HEK293 (cell line): Measurements from ENCODE around the gene PPIL4.

ENCODE experiments used
- ELK4 ChIP-seq: IDR thresholded peaks from 2 replicates; pipeline ENCODE4 v1.6.1; 2011; ENCODE audit warnings: mild to moderate bottlenecking, low read depth, low read length, borderline replicate concordance
- HOXC10 ChIP-seq: sonication (generic); formaldehyde crosslinking; IDR thresholded peaks from 2 replicates; pipeline ENCODE4 v1.8.1; 2023; ENCODE audit warnings: mild to moderate bottlenecking, missing genetic modification reagents
- KLF16 ChIP-seq: fragments of 450-650 bp; formaldehyde crosslinking; IDR thresholded peaks from 2 replicates; pipeline ENCODE4 v1.5.1; 2017; ENCODE audit warnings: missing biosample characterization, missing genetic modification characterization
- MZF1 ChIP-seq: fragments of 450-650 bp; formaldehyde crosslinking; IDR thresholded peaks from 2 replicates; pipeline ENCODE4 v1.5.1; 2017; ENCODE audit warnings: missing biosample characterization, missing genetic modification characterization, borderline replicate concordance
- PRDM6 ChIP-seq: fragments of 450-650 bp; formaldehyde crosslinking; IDR thresholded peaks from 2 replicates; pipeline ENCODE4 v1.5.1; 2017; ENCODE audit warnings: missing biosample characterization, missing genetic modification characterization
- SP2 ChIP-seq: fragments of 450-650 bp; formaldehyde crosslinking; IDR thresholded peaks from 2 replicates; pipeline ENCODE4 v1.5.1; 2016; ENCODE audit warnings: missing biosample characterization, missing genetic modification characterization
- SP7 ChIP-seq: fragments of 450-650 bp; formaldehyde crosslinking; IDR thresholded peaks from 2 replicates; pipeline ENCODE4 v1.5.1; 2016; ENCODE audit warnings: missing biosample characterization, missing genetic modification characterization
- TRIM28 ChIP-seq: IDR thresholded peaks from 2 replicates; pipeline ENCODE4 v1.6.1; 2011; ENCODE audit warnings: low read length, control low read depth, borderline replicate concordance
- ZBTB1 ChIP-seq: fragments of 450-650 bp; formaldehyde crosslinking; IDR thresholded peaks from 2 replicates; pipeline ENCODE4 v1.5.1; 2016; ENCODE audit warnings: missing biosample characterization, missing genetic modification characterization
- ZBTB21 ChIP-seq: fragments of 450-650 bp; formaldehyde crosslinking; IDR thresholded peaks from 2 replicates; pipeline ENCODE4 v1.5.1; 2017; ENCODE audit warnings: missing biosample characterization, missing genetic modification characterization
- ZBTB7A ChIP-seq: fragments of 450-650 bp; formaldehyde crosslinking; IDR thresholded peaks from 2 replicates; pipeline ENCODE4 v1.5.1; 2016; ENCODE audit warnings: low read depth, missing biosample characterization, missing genetic modification characterization
- ZBTB8A ChIP-seq: fragments of 450-650 bp; formaldehyde crosslinking; IDR thresholded peaks from 2 replicates; pipeline ENCODE4 v1.5.1; 2016; ENCODE audit warnings: missing biosample characterization, missing genetic modification characterization
- ZNF10 ChIP-seq: fragments of 450-650 bp; formaldehyde crosslinking; IDR thresholded peaks from 2 replicates; pipeline ENCODE4 v1.5.1; 2017; ENCODE audit warnings: missing biosample characterization, missing genetic modification characterization
- ZNF138 ChIP-seq: fragments of 450-650 bp; formaldehyde crosslinking; IDR thresholded peaks from 2 replicates; pipeline ENCODE4 v1.5.1; 2016; ENCODE audit warnings: missing biosample characterization, missing genetic modification characterization, borderline replicate concordance
- ZNF19 ChIP-seq: fragments of 450-650 bp; formaldehyde crosslinking; IDR thresholded peaks from 2 replicates; pipeline ENCODE4; 2016; ENCODE audit warnings: missing biosample characterization, missing genetic modification characterization, low read depth
- ZNF214 ChIP-seq: fragments of 450-650 bp; formaldehyde crosslinking; IDR thresholded peaks from 2 replicates; pipeline ENCODE4 v1.5.1; 2017; ENCODE audit warnings: missing biosample characterization, mild to moderate bottlenecking, missing genetic modification characterization, borderline replicate concordance
- ZNF24 ChIP-seq: fragments of 450-650 bp; formaldehyde crosslinking; IDR thresholded peaks from 2 replicates; pipeline ENCODE4 v1.5.1; 2016; ENCODE audit warnings: missing biosample characterization, missing genetic modification characterization
- ZNF366 ChIP-seq: fragments of 450-650 bp; formaldehyde crosslinking; conservative IDR thresholded peaks from 2 replicates; pipeline ENCODE4 v1.5.1; 2016; ENCODE audit warnings: missing biosample characterization, missing genetic modification characterization
- ZNF561 ChIP-seq: fragments of 450-650 bp; IDR thresholded peaks from 2 replicates; pipeline ENCODE4 v1.5.1; 2018; ENCODE audit warnings: missing biosample characterization, missing genetic modification characterization, borderline replicate concordance
- ZNF596 ChIP-seq: fragments of 450-650 bp; IDR thresholded peaks from 2 replicates; pipeline ENCODE4 v1.5.0; 2018; ENCODE audit warnings: missing biosample characterization, mild to moderate bottlenecking, missing genetic modification characterization, moderate library complexity
- ZNF610 ChIP-seq: fragments of 450-650 bp; formaldehyde crosslinking; IDR thresholded peaks from 2 replicates; pipeline ENCODE4 v1.5.1; 2016; ENCODE audit warnings: missing biosample characterization, missing genetic modification characterization, borderline replicate concordance
- ZNF624 ChIP-seq: fragments of 450-650 bp; formaldehyde crosslinking; IDR thresholded peaks from 2 replicates; pipeline ENCODE4 v1.5.1; 2017; ENCODE audit warnings: missing biosample characterization, missing genetic modification characterization
- ZNF629 ChIP-seq: fragments of 450-650 bp; formaldehyde crosslinking; IDR thresholded peaks from 2 replicates; pipeline ENCODE4 v1.5.1; 2017; ENCODE audit warnings: missing biosample characterization, missing genetic modification characterization
- ZNF639 ChIP-seq: fragments of 450-650 bp; formaldehyde crosslinking; IDR thresholded peaks from 2 replicates; pipeline ENCODE4 v1.5.1; 2016; ENCODE audit warnings: missing biosample characterization, missing genetic modification characterization
- ZNF777 ChIP-seq: fragments of 450-650 bp; formaldehyde crosslinking; IDR thresholded peaks from 2 replicates; pipeline ENCODE4 v1.5.1; 2017; ENCODE audit warnings: missing biosample characterization, missing genetic modification characterization, borderline replicate concordance
- TF ChIP-seq, protein P1 (sequence below): fragments of 450-650 bp; formaldehyde crosslinking; IDR thresholded peaks from 2 replicates; pipeline ENCODE4 v1.5.1; 2016; ENCODE audit warnings: missing biosample characterization, missing genetic modification characterization, low read depth
- TF ChIP-seq, protein P2 (sequence below): fragments of 450-650 bp; formaldehyde crosslinking; IDR thresholded peaks from 2 replicates; pipeline ENCODE4 v1.5.1; 2016; ENCODE audit warnings: missing biosample characterization, missing genetic modification characterization
- TF ChIP-seq, protein P3 (sequence below): fragments of 450-650 bp; formaldehyde crosslinking; IDR thresholded peaks from 2 replicates; pipeline ENCODE4 v1.5.1; 2016; ENCODE audit warnings: missing biosample characterization, missing genetic modification characterization
- TF ChIP-seq, protein P4 (sequence below): fragments of 450-650 bp; formaldehyde crosslinking; IDR thresholded peaks from 2 replicates; pipeline ENCODE4 v1.5.1; 2016; ENCODE audit warnings: missing biosample characterization, missing genetic modification characterization

The PPIL4 gene

GRCh38 chr6:149545754-149546471, at the start of gene PPIL4 (continued):
- no peak for TF ChIP-seq ZNF624 (tag by site-specific recombination)
- no peak for TF ChIP-seq MZF1
- no peak for TF ChIP-seq ZNF19 (tag by site-specific recombination)
- peak; percentile 95 for TF ChIP-seq SP2 (tag by site-specific recombination)
- TF ChIP-seq, protein P1, sequence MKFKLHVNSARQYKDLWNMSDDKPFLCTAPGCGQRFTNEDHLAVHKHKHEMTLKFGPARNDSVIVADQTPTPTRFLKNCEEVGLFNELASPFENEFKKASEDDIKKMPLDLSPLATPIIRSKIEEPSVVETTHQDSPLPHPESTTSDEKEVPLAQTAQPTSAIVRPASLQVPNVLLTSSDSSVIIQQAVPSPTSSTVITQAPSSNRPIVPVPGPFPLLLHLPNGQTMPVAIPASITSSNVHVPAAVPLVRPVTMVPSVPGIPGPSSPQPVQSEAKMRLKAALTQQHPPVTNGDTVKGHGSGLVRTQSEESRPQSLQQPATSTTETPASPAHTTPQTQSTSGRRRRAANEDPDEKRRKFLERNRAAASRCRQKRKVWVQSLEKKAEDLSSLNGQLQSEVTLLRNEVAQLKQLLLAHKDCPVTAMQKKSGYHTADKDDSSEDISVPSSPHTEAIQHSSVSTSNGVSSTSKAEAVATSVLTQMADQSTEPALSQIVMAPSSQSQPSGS (tag by site-specific recombination) = peak; percentile 81; the same call in 1 of the 2 replicates
- TF ChIP-seq, protein P2, sequence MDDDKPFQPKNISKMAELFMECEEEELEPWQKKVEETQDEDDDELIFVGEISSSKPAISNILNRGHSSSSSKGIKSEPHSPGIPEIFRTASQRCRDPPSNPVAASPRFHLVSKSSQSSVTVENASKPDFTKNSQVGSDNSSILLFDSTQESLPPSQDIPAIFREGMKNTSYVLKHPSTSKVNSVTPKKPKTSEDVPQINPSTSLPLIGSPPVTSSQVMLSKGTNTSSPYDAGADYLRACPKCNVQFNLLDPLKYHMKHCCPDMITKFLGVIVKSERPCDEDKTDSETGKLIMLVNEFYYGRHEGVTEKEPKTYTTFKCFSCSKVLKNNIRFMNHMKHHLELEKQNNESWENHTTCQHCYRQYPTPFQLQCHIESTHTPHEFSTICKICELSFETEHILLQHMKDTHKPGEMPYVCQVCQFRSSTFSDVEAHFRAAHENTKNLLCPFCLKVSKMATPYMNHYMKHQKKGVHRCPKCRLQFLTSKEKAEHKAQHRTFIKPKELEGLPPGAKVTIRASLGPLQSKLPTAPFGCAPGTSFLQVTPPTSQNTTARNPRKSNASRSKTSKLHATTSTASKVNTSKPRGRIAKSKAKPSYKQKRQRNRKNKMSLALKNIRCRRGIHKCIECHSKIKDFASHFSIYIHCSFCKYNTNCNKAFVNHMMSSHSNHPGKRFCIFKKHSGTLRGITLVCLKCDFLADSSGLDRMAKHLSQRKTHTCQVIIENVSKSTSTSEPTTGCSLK (tag by site-specific recombination) = no peak
- TF ChIP-seq ZBTB21 (tag by site-specific recombination) = peak; percentile 95
- TF ChIP-seq HOXC10 = peak; percentile 44; the same call in 1 of the 2 replicates
- peak; percentile 98 for TF ChIP-seq ZNF629 (tag by site-specific recombination)
- TF ChIP-seq, protein P3, sequence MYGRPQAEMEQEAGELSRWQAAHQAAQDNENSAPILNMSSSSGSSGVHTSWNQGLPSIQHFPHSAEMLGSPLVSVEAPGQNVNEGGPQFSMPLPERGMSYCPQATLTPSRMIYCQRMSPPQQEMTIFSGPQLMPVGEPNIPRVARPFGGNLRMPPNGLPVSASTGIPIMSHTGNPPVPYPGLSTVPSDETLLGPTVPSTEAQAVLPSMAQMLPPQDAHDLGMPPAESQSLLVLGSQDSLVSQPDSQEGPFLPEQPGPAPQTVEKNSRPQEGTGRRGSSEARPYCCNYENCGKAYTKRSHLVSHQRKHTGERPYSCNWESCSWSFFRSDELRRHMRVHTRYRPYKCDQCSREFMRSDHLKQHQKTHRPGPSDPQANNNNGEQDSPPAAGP (tag by site-specific recombination) = peak; percentile 81
- no peak for TF ChIP-seq ZNF138
- TF ChIP-seq ELK4 = peak; percentile 83; the same call in 1 of the 2 replicates
- TF ChIP-seq ZNF24 (tag by site-specific recombination) = peak; percentile 74
- TF ChIP-seq TRIM28 = peak; percentile 34; the same call in 1 of the 2 replicates
- no peak for TF ChIP-seq ZNF777 (tag by site-specific recombination)
- TF ChIP-seq ZBTB8A (tag by site-specific recombination) = peak; percentile 83
- TF ChIP-seq ZNF639 = peak; percentile 61; the same call in 1 of the 2 replicates
- no peak for TF ChIP-seq ZBTB1 (tag by site-specific recombination)
- no peak for TF ChIP-seq ZNF596 (tag by site-specific recombination)
- TF ChIP-seq ZNF366 = no peak; the same call in 1 of the 2 replicates
- TF ChIP-seq PRDM6 (tag by site-specific recombination) = no peak
- TF ChIP-seq KLF16 (tag by site-specific recombination) = peak; percentile 84
- TF ChIP-seq SP7 (tag by site-specific recombination) = peak; percentile 82
- no peak for TF ChIP-seq ZNF214 (tag by site-specific recombination)
- TF ChIP-seq ZBTB7A (tag by site-specific recombination) = peak; percentile 57
- TF ChIP-seq, protein P4, sequence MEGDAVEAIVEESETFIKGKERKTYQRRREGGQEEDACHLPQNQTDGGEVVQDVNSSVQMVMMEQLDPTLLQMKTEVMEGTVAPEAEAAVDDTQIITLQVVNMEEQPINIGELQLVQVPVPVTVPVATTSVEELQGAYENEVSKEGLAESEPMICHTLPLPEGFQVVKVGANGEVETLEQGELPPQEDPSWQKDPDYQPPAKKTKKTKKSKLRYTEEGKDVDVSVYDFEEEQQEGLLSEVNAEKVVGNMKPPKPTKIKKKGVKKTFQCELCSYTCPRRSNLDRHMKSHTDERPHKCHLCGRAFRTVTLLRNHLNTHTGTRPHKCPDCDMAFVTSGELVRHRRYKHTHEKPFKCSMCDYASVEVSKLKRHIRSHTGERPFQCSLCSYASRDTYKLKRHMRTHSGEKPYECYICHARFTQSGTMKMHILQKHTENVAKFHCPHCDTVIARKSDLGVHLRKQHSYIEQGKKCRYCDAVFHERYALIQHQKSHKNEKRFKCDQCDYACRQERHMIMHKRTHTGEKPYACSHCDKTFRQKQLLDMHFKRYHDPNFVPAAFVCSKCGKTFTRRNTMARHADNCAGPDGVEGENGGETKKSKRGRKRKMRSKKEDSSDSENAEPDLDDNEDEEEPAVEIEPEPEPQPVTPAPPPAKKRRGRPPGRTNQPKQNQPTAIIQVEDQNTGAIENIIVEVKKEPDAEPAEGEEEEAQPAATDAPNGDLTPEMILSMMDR (tag by site-specific recombination) = peak; percentile 82
- TF ChIP-seq ZNF561 = peak; percentile 96
- TF ChIP-seq ZNF10 = peak; percentile 12; the same call in 1 of the 2 replicates
- peak; percentile 70; the same call in 1 of the 2 replicates for TF ChIP-seq ZNF610 (tag by site-specific recombination)
